HepG2 (cell line): ENCODE results near the gene TNFAIP8L2. TPM values are rescaled to one million over a fixed set of nuclear protein-coding genes. Genes with fewer than 3 reads are reported as not detected.

ENCODE experiments used
- ATF2 ChIP-seq: sonication (generic); formaldehyde crosslinking; IDR thresholded peaks from 2 replicates; pipeline ENCODE4 v1.4.0; 2020; ENCODE audit warnings: missing genetic modification reagents
- CHD4 ChIP-seq: fragments of 200-600 bp; sonication (generic); IDR thresholded peaks from 2 replicates; pipeline ENCODE4 v1.7.0; 2017; ENCODE audit warnings: mild to moderate bottlenecking, low read length, borderline replicate concordance
- GRHL1 ChIP-seq: sonication (generic); formaldehyde crosslinking; conservative IDR thresholded peaks from 2 replicates; pipeline ENCODE4 v1.8.0; 2022; ENCODE audit warnings: missing genetic modification reagents
- HMGXB4 ChIP-seq, 2 experiments: sonication (generic) in 1 of 2; formaldehyde crosslinking in 1 of 2; IDR thresholded peaks; 2 replicates each; pipeline versions ENCODE4 v1.4.0 to v1.6.1; 2018 to 2020; ENCODE audit warnings: missing genetic modification reagents in 2 of 2, borderline replicate concordance in 1 of 2, low read depth in 1 of 2, mild to moderate bottlenecking in 1 of 2, missing biosample characterization in 1 of 2
- ONECUT2 ChIP-seq: sonication (generic); formaldehyde crosslinking; IDR thresholded peaks from 2 replicates; pipeline ENCODE4 v1.4.0; 2020; ENCODE audit warnings: missing genetic modification reagents
- ZNF598 ChIP-seq: sonication (generic); formaldehyde crosslinking; IDR thresholded peaks from 2 replicates; pipeline ENCODE4 v1.5.1; 2020; ENCODE audit warnings: mild to moderate bottlenecking, missing genetic modification reagents, borderline replicate concordance
- ZNF703 ChIP-seq: sonication (generic); formaldehyde crosslinking; IDR thresholded peaks from 2 replicates; pipeline ENCODE4 v1.5.1; 2020; ENCODE audit warnings: missing genetic modification reagents, mild to moderate bottlenecking, moderate library complexity, borderline replicate concordance
- ZNF75D ChIP-seq: sonication (generic); formaldehyde crosslinking; IDR thresholded peaks from 2 replicates; pipeline ENCODE4 v1.8.1; 2023; ENCODE audit warnings: missing genetic modification reagents, mild to moderate bottlenecking, borderline replicate concordance
- ZNF782 ChIP-seq: sonication (generic); formaldehyde crosslinking; IDR thresholded peaks from 2 replicates; pipeline ENCODE4 v1.4.0; 2020; ENCODE audit warnings: missing genetic modification reagents, mild to moderate bottlenecking, borderline replicate concordance
- ZSCAN31 ChIP-seq: sonication (generic); formaldehyde crosslinking; IDR thresholded peaks from 2 replicates; pipeline ENCODE4 v1.5.0; 2020; ENCODE audit warnings: low read depth, mild to moderate bottlenecking, missing genetic modification reagents
- ZZZ3 ChIP-seq: sonication (generic); formaldehyde crosslinking; IDR thresholded peaks from 2 replicates; pipeline ENCODE4 v1.4.0; 2020; ENCODE audit warnings: missing genetic modification reagents, mild to moderate bottlenecking, borderline replicate concordance
- polyA plus RNA-seq, 8 experiments: library from polyadenylated mRNA; depleted of rRNA in 3 of 8; stranded (reverse) in 7 of 8; unstranded in 1 of 8; fragments of >200 nt; fragmentation: Illumina TruSeq in 4 of 8; extraction: Trizol in 4 of 8; gene quantifications; 2 replicates each; pipeline versions ENCODE4 v1.2.1 to v1.2.3, GENCODE V29; 2011 to 2016; ENCODE audit warnings: low read depth in 4 of 8, missing spikeins in 1 of 8, mixed read lengths in 1 of 8; ENCODE audit not compliant: insufficient read depth in 1 of 8
- total RNA-seq, 5 experiments: library from RNA; depleted of rRNA; stranded (reverse); fragments of >200 nt; fragmentation: Illumina TruSeq; extraction: Trizol; gene quantifications; 2 replicates each; pipeline ENCODE4 v1.2.3, GENCODE V29; 2016; ENCODE audit warnings: low read depth in 1 of 5
- TF ChIP-seq, protein P1 (sequence below): sonication (generic); formaldehyde crosslinking; IDR thresholded peaks from 2 replicates; pipeline ENCODE4 v1.4.0; 2020; ENCODE audit warnings: mild to moderate bottlenecking, missing genetic modification reagents
- TF ChIP-seq, protein P2 (sequence below): sonication (generic); formaldehyde crosslinking; IDR thresholded peaks from 2 replicates; pipeline ENCODE4 v1.8.0; 2022; ENCODE audit warnings: low read depth, missing genetic modification reagents
- TF ChIP-seq, protein P3 (sequence below): IDR thresholded peaks from 2 replicates; pipeline ENCODE4 v1.6.1; 2018; ENCODE audit warnings: missing genetic modification reagents
- TF ChIP-seq, protein P4 (sequence below): sonication (generic); formaldehyde crosslinking; IDR thresholded peaks from 2 replicates; pipeline ENCODE4 v1.4.0; 2020; ENCODE audit warnings: missing genetic modification reagents, borderline replicate concordance

Gene TNFAIP8L2
- total and polyA plus RNA-seq, 2 of the 13 experiments (the other 11 are each of a cell fraction or from before 2014, with no cell fraction given), result not detected

- TF ChIP-seq HMGXB4 (CRISPR knock-in tag; IDR thresholded peaks at IDR 0.05; ENCODE audit: borderline replicate concordance in 1 of 2, low read depth in 1 of 2) (peak in 1 of 2 experiments; percentile 19; a peak in 1 of 4 replicates), ZSCAN31 (peak; percentile 71; the same call in 1 of the 2 replicates), ONECUT2 (CRISPR knock-in tag) (no peak), ZNF598 (CRISPR knock-in tag) (no peak), GRHL1 (CRISPR knock-in tag) (no peak), ZNF703 (CRISPR knock-in tag) (no peak), ZNF782 (CRISPR knock-in tag) (no peak), ZNF75D (CRISPR knock-in tag) (no peak), ATF2 (CRISPR knock-in tag) (no peak), CHD4 (no peak), ZZZ3 (CRISPR knock-in tag) (no peak)
- TF ChIP-seq, protein P1, sequence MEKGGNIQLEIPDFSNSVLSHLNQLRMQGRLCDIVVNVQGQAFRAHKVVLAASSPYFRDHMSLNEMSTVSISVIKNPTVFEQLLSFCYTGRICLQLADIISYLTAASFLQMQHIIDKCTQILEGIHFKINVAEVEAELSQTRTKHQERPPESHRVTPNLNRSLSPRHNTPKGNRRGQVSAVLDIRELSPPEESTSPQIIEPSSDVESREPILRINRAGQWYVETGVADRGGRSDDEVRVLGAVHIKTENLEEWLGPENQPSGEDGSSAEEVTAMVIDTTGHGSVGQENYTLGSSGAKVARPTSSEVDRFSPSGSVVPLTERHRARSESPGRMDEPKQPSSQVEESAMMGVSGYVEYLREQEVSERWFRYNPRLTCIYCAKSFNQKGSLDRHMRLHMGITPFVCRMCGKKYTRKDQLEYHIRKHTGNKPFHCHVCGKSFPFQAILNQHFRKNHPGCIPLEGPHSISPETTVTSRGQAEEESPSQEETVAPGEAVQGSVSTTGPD, result no peak
- TF ChIP-seq, protein P2, sequence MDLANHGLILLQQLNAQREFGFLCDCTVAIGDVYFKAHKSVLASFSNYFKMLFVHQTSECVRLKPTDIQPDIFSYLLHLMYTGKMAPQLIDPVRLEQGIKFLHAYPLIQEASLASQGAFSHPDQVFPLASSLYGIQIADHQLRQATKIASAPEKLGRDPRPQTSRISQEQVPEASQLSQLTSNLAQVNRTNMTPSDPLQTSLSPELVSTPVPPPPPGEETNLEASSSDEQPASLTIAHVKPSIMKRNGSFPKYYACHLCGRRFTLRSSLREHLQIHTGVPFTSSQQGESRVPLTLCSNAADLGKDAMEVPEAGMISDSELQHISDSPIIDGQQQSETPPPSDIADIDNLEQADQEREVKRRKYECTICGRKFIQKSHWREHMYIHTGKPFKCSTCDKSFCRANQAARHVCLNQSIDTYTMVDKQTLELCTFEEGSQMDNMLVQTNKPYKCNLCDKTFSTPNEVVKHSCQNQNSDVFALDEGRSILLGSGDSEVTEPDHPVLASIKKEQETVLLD (CRISPR knock-in tag), result no peak
- TF ChIP-seq, protein P3, sequence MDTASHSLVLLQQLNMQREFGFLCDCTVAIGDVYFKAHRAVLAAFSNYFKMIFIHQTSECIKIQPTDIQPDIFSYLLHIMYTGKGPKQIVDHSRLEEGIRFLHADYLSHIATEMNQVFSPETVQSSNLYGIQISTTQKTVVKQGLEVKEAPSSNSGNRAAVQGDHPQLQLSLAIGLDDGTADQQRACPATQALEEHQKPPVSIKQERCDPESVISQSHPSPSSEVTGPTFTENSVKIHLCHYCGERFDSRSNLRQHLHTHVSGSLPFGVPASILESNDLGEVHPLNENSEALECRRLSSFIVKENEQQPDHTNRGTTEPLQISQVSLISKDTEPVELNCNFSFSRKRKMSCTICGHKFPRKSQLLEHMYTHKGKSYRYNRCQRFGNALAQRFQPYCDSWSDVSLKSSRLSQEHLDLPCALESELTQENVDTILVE, result 0 out of 2 replicates have a peak, but pooled peaks have one; percentile 32
- TF ChIP-seq, protein P4, sequence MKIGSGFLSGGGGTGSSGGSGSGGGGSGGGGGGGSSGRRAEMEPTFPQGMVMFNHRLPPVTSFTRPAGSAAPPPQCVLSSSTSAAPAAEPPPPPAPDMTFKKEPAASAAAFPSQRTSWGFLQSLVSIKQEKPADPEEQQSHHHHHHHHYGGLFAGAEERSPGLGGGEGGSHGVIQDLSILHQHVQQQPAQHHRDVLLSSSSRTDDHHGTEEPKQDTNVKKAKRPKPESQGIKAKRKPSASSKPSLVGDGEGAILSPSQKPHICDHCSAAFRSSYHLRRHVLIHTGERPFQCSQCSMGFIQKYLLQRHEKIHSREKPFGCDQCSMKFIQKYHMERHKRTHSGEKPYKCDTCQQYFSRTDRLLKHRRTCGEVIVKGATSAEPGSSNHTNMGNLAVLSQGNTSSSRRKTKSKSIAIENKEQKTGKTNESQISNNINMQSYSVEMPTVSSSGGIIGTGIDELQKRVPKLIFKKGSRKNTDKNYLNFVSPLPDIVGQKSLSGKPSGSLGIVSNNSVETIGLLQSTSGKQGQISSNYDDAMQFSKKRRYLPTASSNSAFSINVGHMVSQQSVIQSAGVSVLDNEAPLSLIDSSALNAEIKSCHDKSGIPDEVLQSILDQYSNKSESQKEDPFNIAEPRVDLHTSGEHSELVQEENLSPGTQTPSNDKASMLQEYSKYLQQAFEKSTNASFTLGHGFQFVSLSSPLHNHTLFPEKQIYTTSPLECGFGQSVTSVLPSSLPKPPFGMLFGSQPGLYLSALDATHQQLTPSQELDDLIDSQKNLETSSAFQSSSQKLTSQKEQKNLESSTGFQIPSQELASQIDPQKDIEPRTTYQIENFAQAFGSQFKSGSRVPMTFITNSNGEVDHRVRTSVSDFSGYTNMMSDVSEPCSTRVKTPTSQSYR (CRISPR knock-in tag), result no peak
These were observed 9.9 kb upstream of the TNFAIP8L2 start, which contains the start of gene SEMA6C (continued) for GRCh38 chr1:151146412-151147131.
